Astrocyte (in vitro differentiated cells and primary cell): ENCODE results near the gene TTC34. TPM values are rescaled to one million over a fixed set of nuclear protein-coding genes. Genes with fewer than 3 reads are reported as not detected.

Experiments used
- DNase-seq: peaks from one replicate; pipeline ENCODE4 v3.0.0-alpha.2; 2010; ENCODE audit warnings: low read depth
- FAIRE-seq: peaks from 2 replicates; lab custom pipeline; 2011; peaks lifted over from hg19 to GRCh38; lab: Jason Lieb, UNC
- H2AFZ ChIP-seq: 2 replicates; pipeline ENCODE4 v1.6.0; 2012; ENCODE audit warnings: low read depth, low read length, inconsistent platforms
- H3K27ac ChIP-seq: 2 replicates; pipeline ENCODE4 v1.5.1; 2011; ENCODE audit warnings: low read depth, low read length, inconsistent platforms
- H3K27me3 ChIP-seq: 2 replicates; pipeline ENCODE4 v1.6.0; 2011; ENCODE audit warnings: low read length, inconsistent platforms; ENCODE audit not compliant: insufficient read depth
- H3K36me3 ChIP-seq: 2 replicates; pipeline ENCODE4 v1.5.1; 2011; ENCODE audit warnings: low read length, inconsistent platforms; ENCODE audit not compliant: insufficient read depth
- H3K4me1 ChIP-seq: 2 replicates; pipeline ENCODE4 v1.5.1; 2011; ENCODE audit warnings: low read length, inconsistent platforms; ENCODE audit not compliant: insufficient read depth
- H3K4me2 ChIP-seq: 2 replicates; pipeline ENCODE4 v1.6.0; 2012; ENCODE audit warnings: low read length, inconsistent platforms
- H3K4me3 ChIP-seq: 2 replicates; pipeline ENCODE4 v1.5.1; 2011; ENCODE audit warnings: low read depth, mild to moderate bottlenecking, low read length, inconsistent platforms; ENCODE audit not compliant: insufficient read depth
- H3K79me2 ChIP-seq: 2 replicates; pipeline ENCODE4 v1.6.0; 2012; ENCODE audit warnings: mild to moderate bottlenecking, low read length, inconsistent platforms; ENCODE audit not compliant: insufficient read depth
- H3K9ac ChIP-seq: 2 replicates; pipeline ENCODE4 v1.6.0; 2012; ENCODE audit warnings: mild to moderate bottlenecking, low read length, inconsistent platforms
- H3K9me3 ChIP-seq: 2 replicates; pipeline ENCODE4 v1.5.1; 2012; ENCODE audit warnings: low read depth, mild to moderate bottlenecking, low read length, inconsistent platforms; ENCODE audit not compliant: insufficient read depth
- H4K20me1 ChIP-seq: 2 replicates; pipeline ENCODE4 v1.6.0; 2012; ENCODE audit warnings: low read length, inconsistent platforms; ENCODE audit not compliant: insufficient read depth
- H3K27ac Mint-ChIP-seq: one replicate; pipeline ENCODE4 v1.8.0; 2021; ENCODE audit warnings: mild to moderate bottlenecking, mixed read lengths; ENCODE audit not compliant: unreplicated experiment
- H3K27me3 Mint-ChIP-seq: one replicate; pipeline ENCODE4 v1.8.0; 2021; ENCODE audit warnings: low read depth, mixed read lengths; ENCODE audit not compliant: unreplicated experiment
- H3K36me3 Mint-ChIP-seq: one replicate; pipeline ENCODE4 v1.8.0; 2021; ENCODE audit warnings: low read depth, mixed read lengths; ENCODE audit not compliant: unreplicated experiment
- H3K4me1 Mint-ChIP-seq: one replicate; pipeline ENCODE4 v1.8.0; 2021; ENCODE audit warnings: low read depth, mixed read lengths; ENCODE audit not compliant: unreplicated experiment
- H3K4me3 Mint-ChIP-seq: one replicate; pipeline ENCODE4 v1.8.0; 2021; ENCODE audit warnings: mild to moderate bottlenecking, moderate library complexity, mixed read lengths; ENCODE audit not compliant: unreplicated experiment
- H3K9me3 Mint-ChIP-seq: one replicate; pipeline ENCODE4 v1.8.0; 2021; ENCODE audit warnings: mild to moderate bottlenecking, mixed read lengths; ENCODE audit not compliant: unreplicated experiment
- EZH2 ChIP-seq: IDR thresholded peaks from 2 replicates; pipeline ENCODE4 v1.6.1; 2012; ENCODE audit warnings: mild to moderate bottlenecking, low read length, inconsistent platforms; ENCODE audit not compliant: insufficient read depth
- total RNA-seq: library from RNA; stranded (reverse); gene quantifications from 2 replicates; pipeline ENCODE4 v1.2.1, GENCODE V29; 2021
- TF ChIP-seq, protein P1 (sequence below): IDR thresholded peaks from 2 replicates; pipeline ENCODE4 v1.5.1; 2011; ENCODE audit warnings: low read depth, mild to moderate bottlenecking, inconsistent platforms, low read length, moderate library complexity; ENCODE audit not compliant: insufficient read depth

TTC34 gene
- total RNA-seq, 1 donor from 2014 or later = 0.39 TPM

DNA sequence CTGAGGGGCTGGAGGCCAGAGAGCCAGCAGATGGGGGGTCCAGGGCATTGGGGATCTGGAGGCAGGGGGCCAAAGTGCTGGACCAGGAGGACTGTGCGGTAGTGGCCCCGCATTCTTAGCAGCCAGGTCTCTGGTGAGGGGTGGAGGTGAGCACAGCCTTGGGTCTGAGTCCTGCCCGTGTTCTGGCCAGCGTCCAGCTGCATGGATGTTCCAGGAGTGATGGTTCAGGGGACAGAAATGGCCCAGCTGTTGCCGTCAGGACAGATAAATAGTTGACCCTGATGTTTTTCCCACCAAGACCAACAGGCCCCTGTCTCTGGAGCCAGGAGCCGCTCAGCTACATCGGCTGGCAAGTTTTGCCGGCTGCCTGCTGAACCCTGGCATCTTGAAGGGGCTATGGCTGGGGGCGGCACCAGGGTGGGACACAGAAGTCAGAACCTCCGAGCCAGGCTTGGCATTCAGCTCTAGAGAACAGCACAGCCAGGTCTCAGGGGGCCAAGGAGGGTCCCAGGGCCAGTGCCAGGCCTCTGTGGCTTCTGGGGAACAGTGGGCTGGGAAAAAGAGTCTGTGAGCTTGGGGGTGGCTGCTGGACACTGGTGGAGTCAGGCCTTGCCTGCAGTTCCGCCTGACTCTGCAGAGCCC is 19.4 kb upstream of the TTC34 start:
- Mint-ChIP-seq H3K9me3 (peaks cover 5% of the 10 kb centered on the region), H3K27ac (no peak overlapping the region), H3K36me3 (no peaks in the 10 kb centered on the region), H3K27me3 (peaks cover 7% of the 10 kb centered on the region), H3K4me3 (no peak overlapping the region), H3K4me1 (no peaks in the 10 kb centered on the region)
- Histone ChIP-seq H2AFZ (no peak overlapping the region), H3K79me2 (no peaks in the 10 kb centered on the region), H3K4me2 (no peak overlapping the region), H3K9me3 (peaks cover 13% of the 10 kb centered on the region), H4K20me1 (no peaks in the 10 kb centered on the region), H3K4me1 (no peaks in the 10 kb centered on the region), H3K27me3 (no peaks in the 10 kb centered on the region), H3K27ac (no peak overlapping the region), H3K9ac (no peak overlapping the region), H3K4me3 (no peak overlapping the region), H3K36me3 (no peaks in the 10 kb centered on the region)
- DNase-seq (no peak), FAIRE-seq (no peak)
- TF ChIP-seq, protein P1, sequence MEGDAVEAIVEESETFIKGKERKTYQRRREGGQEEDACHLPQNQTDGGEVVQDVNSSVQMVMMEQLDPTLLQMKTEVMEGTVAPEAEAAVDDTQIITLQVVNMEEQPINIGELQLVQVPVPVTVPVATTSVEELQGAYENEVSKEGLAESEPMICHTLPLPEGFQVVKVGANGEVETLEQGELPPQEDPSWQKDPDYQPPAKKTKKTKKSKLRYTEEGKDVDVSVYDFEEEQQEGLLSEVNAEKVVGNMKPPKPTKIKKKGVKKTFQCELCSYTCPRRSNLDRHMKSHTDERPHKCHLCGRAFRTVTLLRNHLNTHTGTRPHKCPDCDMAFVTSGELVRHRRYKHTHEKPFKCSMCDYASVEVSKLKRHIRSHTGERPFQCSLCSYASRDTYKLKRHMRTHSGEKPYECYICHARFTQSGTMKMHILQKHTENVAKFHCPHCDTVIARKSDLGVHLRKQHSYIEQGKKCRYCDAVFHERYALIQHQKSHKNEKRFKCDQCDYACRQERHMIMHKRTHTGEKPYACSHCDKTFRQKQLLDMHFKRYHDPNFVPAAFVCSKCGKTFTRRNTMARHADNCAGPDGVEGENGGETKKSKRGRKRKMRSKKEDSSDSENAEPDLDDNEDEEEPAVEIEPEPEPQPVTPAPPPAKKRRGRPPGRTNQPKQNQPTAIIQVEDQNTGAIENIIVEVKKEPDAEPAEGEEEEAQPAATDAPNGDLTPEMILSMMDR = no peak
- no peak for TF ChIP-seq EZH2

DNA sequence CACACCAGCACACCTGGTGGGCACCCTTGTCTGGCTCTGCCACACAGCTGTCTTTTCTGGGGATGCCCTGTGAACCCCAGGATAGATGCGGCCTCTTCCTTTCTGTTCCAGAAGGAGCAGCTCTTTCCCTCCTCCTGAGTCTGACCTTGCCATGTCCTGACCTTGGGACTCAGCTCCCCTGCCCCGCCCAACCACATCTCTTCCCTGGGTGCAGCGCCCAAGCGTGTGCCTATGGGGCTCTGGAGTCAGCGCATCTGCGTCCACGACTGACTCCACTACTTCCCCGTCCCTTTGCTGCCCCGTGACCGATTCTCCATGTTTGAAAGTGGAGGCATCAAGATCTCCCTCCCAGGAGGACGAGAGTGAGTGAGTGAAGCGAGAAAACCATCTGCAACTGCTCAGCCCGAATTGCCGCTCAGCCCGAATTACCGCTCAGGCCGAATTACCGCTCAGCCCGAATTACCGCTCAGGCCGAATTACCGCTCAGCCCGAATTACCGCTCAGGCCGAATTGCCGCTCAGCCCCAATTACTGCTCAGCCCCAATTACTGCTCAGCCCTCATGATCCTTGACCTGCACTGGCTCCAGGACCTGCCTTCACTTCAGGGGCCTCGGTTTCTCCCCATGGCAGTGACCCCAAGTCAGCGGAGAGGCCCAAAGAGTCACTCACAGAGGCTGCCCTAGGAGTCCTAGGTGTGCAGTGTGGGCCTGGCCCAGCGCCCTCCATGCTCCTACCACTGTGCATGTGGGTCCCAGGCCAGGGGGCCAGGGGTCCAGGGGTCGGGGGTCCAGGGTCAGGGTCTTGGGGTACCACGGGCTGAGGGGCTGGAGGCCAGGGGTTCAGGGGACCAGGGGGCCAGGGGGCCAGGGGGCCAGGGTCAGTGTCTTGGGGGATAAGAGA is 18.6 kb upstream of the TTC34 start:
- Mint-ChIP-seq H3K4me1 (no peaks in the 10 kb centered on the region), H3K27me3 (peaks cover 7% of the 10 kb centered on the region), H3K4me3 (no peak overlapping the region), H3K9me3 (peaks cover 4% of the 10 kb centered on the region), H3K36me3 (no peaks in the 10 kb centered on the region), H3K27ac (no peak overlapping the region)
- H3K27ac ChIP-seq = no peak overlapping the region
- H3K4me1 ChIP-seq = no peaks in the 10 kb centered on the region
- no peak overlapping the region for H3K4me2 ChIP-seq
- peaks cover 7% of the 10 kb centered on the region for H3K9me3 ChIP-seq
- DNase-seq (no peak), FAIRE-seq (no peak)
- no peaks in the 10 kb centered on the region for H4K20me1 ChIP-seq
- H3K4me3 ChIP-seq = no peak overlapping the region
- H3K27me3 ChIP-seq = no peaks in the 10 kb centered on the region
- no peaks in the 10 kb centered on the region for H3K36me3 ChIP-seq
- no peak overlapping the region for H2AFZ ChIP-seq
- H3K9ac ChIP-seq = no peak overlapping the region
- TF ChIP-seq, protein P1 = no peak
- no peak for TF ChIP-seq EZH2
- no peaks in the 10 kb centered on the region for H3K79me2 ChIP-seq
